Transverse colon (tissue), 4 donors: ENCODE results near the gene SLC6A9. TPM values are rescaled to one million over a fixed set of nuclear protein-coding genes. Genes with fewer than 3 reads are reported as not detected.

Experiments used
- DNase-seq: peaks from one replicate; pipeline ENCODE4 v3.0.0-alpha.2; 2019
- H3K27ac ChIP-seq, 4 donors: fragments of 200-600 bp; sonication (generic); 2 replicates each; pipeline ENCODE4 v1.5.1; 2016 to 2018; ENCODE audit warnings: inconsistent platforms in 4 of 4
- H3K27me3 ChIP-seq: fragments of 200-600 bp; sonication (generic); 2 replicates; pipeline ENCODE4 v1.5.1; 2017; ENCODE audit warnings: inconsistent platforms
- H3K36me3 ChIP-seq, 4 donors: fragments of 200-600 bp; sonication (generic); 2 replicates each; pipeline ENCODE4 v1.5.1; 2017 to 2019; ENCODE audit warnings: inconsistent platforms in 4 of 4
- H3K4me1 ChIP-seq, 4 donors: fragments of 200-600 bp; sonication (generic); 2 replicates each; pipeline ENCODE4 v1.5.1; 2017 to 2020; ENCODE audit warnings: inconsistent platforms in 4 of 4
- H3K4me3 ChIP-seq, 4 donors: fragments of 200-600 bp; sonication (generic); 1 replicate in 1 of 4; 2 replicates in 3 of 4; pipeline versions ENCODE4 v1.5.1 to v1.6.1; 2017 to 2019; ENCODE audit warnings: inconsistent platforms in 4 of 4
- H3K9me3 ChIP-seq, 2 donors: fragments of 200-600 bp; sonication (generic); 2 replicates each; pipeline ENCODE4 v1.5.1; 2017 to 2019; ENCODE audit warnings: inconsistent platforms in 2 of 2
- EP300 ChIP-seq: sonication (generic); formaldehyde crosslinking; IDR thresholded peaks from one replicate; pipeline ENCODE4 v1.6.1; 2017; ENCODE audit warnings: antibody characterized with exemption, low read depth
- POLR2A ChIP-seq: fragments of 450-650 bp; IDR thresholded peaks from one replicate; pipeline ENCODE4 v1.6.1; 2016; ENCODE audit warnings: antibody characterized with exemption, mild to moderate bottlenecking, moderate library complexity
- POLR2AphosphoS5 ChIP-seq, 3 donors: sonication (generic); formaldehyde crosslinking; IDR thresholded peaks; one replicate each; pipeline ENCODE4 v1.6.1; 2016; ENCODE audit warnings: antibody characterized with exemption in 3 of 3
- WGBS, 2 donors: methylation state at CpG; one replicate each; pipeline ENCODE4 v1.1.5; 2018; ENCODE audit warnings: low coverage in 1 of 2; 5-methylcytosine and 5-hydroxymethylcytosine counted together
- in situ Hi-C, 4 donors: fragments of 200-750 bp; cut with MboI; loops; one replicate each; pipeline versions ENCODE4 v1.15.0 to v1.15.1; 2017; ENCODE audit warnings: low sequenced_read_pairs in 3 of 4, low pct_ligation_motif_present in 1 of 4, low pct_unique_long_range_greater_than_20kb in 1 of 4
- intact Hi-C: fragments of 100-400 bp; cut with DNase I; formaldehyde crosslinking; loops from one replicate; pipeline ENCODE4 v1.15.1; 2023; ENCODE audit warnings: low total_unique reads
- total RNA-seq, 4 donors: library from RNA; depleted of rRNA; stranded (reverse); fragments of >200 nt; gene quantifications; one replicate each; pipeline ENCODE4 v1.1.0, GENCODE V29; 2016
- TF ChIP-seq, protein P1 (sequence below), 5 experiments: fragments of 200-600 bp in 3 of 5; fragments of 450-650 bp in 2 of 5; sonication (generic) in 3 of 5; IDR thresholded peaks; 1 replicate in 2 of 5; 2 replicates in 3 of 5; pipeline ENCODE4 v1.5.1; 2016 to 2017; ENCODE audit warnings: antibody characterized with exemption in 5 of 5, inconsistent platforms in 3 of 5, mild to moderate bottlenecking in 2 of 5, moderate library complexity in 1 of 5

The SLC6A9 gene
- total RNA-seq, 4 donors from 2014 or later, result 22.4 to 31.8 (median 29.5) TPM

DNA sequence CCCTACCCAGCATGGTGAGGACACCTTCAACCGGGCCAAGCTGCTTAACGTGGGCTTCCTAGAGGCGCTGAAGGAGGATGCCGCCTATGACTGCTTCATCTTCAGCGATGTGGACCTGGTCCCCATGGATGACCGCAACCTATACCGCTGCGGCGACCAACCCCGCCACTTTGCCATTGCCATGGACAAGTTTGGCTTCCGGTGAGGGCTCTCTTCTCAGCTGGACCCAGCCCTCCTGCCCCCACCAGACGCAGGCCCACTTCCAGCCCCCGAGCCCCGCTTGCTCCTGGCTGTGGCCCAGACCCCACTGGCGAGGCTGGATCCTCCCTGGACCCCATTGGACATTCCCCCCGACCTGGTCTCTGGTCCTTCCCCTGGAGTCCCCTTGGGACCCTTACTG lies 46.4 kb downstream of the SLC6A9 start:
- Histone ChIP-seq H3K4me3 (no peak overlapping the region), H3K9me3 (no peaks in the 10 kb centered on the region), H3K27ac (no peak overlapping the region), H3K27me3 (no peaks in the 10 kb centered on the region), H3K36me3 (no peaks in the 10 kb centered on the region), H3K4me1 (peaks cover 7 to 29% (median 27%) of the 10 kb centered on the region in 4 donors)
- no peak for DNase-seq
- whole genome bisulfite sequencing, 2 donors, result 95% methylated on average over 16 of the region's 16 CpGs; no CpG with 5 or more reads in 1 of the 2 donors
- intact Hi-C loops, result no loop called here
- no peak for TF ChIP-seq POLR2AphosphoS5 (IDR thresholded peaks at IDR 0.05)
- TF ChIP-seq, protein P1, sequence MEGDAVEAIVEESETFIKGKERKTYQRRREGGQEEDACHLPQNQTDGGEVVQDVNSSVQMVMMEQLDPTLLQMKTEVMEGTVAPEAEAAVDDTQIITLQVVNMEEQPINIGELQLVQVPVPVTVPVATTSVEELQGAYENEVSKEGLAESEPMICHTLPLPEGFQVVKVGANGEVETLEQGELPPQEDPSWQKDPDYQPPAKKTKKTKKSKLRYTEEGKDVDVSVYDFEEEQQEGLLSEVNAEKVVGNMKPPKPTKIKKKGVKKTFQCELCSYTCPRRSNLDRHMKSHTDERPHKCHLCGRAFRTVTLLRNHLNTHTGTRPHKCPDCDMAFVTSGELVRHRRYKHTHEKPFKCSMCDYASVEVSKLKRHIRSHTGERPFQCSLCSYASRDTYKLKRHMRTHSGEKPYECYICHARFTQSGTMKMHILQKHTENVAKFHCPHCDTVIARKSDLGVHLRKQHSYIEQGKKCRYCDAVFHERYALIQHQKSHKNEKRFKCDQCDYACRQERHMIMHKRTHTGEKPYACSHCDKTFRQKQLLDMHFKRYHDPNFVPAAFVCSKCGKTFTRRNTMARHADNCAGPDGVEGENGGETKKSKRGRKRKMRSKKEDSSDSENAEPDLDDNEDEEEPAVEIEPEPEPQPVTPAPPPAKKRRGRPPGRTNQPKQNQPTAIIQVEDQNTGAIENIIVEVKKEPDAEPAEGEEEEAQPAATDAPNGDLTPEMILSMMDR (IDR thresholded peaks at IDR 0.05), result no peak
- TF ChIP-seq EP300, result no peak
- no peak for TF ChIP-seq POLR2A
- in situ Hi-C loops, result no loop called here

DNA sequence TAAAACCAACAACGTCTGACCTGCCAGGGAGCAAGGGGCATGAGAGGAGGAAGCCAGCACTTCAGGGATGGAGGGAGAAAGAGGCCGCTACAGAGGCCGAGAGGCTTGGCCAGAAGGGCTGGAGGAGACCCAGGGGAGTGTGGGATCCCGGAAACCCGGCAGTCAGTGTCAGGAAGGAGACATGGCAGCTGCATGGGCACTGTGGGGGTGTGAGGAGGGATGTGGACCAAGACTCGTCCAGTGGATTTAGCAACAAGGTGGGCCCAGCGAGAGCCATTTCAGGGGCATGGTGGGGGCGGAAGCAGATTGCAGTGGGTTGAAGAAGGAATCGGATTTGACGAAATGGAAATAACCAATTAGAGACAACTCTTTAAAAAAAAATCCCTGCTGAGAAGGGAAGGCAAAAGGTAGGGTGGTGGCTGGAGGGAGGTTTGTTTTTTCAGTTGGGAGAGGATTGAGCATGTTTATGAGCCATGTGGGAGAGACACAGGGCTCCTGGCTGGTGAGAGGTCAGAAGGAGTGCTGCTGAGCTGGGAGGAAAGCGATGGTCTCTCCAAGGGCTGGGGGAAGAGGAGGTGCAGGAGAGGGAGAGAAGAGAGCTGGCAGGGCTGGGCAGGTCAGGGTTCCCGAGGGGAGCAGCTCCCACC lies 47.9 kb downstream of the SLC6A9 start:
- TF ChIP-seq, protein P1 (IDR thresholded peaks at IDR 0.05), result no peak
- no peak for TF ChIP-seq EP300
- no peak for TF ChIP-seq POLR2AphosphoS5 (IDR thresholded peaks at IDR 0.05)
- no peak for TF ChIP-seq POLR2A
- no peak overlapping the region for H3K27ac ChIP-seq
- 85 to 89% methylated on average over 8 to 12 of the region's 12 CpGs for WGBS, 2 donors
- no peaks in the 10 kb centered on the region for H3K36me3 ChIP-seq
- DNase-seq, result no peak
- no peaks in the 10 kb centered on the region for H3K9me3 ChIP-seq
- H3K4me1 ChIP-seq, result peaks cover 11 to 39% (median 36%) of the 10 kb centered on the region in 4 donors
- intact Hi-C loops (no loop called here), in situ Hi-C loops (no loop called here)
- H3K4me3 ChIP-seq, result no peak overlapping the region
- no peaks in the 10 kb centered on the region for H3K27me3 ChIP-seq

DNA sequence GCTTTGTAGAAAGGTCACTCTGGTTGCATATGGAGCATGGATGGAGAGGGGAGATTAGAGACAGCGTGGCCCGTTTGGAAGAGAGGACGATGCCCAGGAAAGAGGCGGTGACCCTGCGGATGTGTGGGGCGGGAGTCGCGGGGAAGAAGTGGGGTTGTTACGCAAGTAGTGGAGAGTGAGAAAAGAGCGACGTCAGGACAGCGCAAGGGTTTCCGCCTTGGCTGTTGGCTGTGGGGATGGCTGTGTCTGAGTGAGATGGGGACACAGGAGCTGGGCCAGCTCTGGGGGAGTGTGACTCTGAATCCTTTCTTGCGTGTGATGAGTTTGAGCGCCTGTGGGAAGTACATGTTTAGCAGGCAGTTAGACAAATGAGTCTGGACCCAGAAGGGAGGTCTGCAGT lies 48.5 kb downstream of the SLC6A9 start:
- H3K9me3 ChIP-seq, result no peaks in the 10 kb centered on the region
- no peak for DNase-seq
- no peak overlapping the region for H3K4me3 ChIP-seq
- in situ Hi-C loops (no loop called here), intact Hi-C loops (no loop called here)
- H3K36me3 ChIP-seq, result no peaks in the 10 kb centered on the region
- peaks cover 16 to 44% (median 41%) of the 10 kb centered on the region in 4 donors for H3K4me1 ChIP-seq
- TF ChIP-seq POLR2A, result no peak
- TF ChIP-seq, protein P1 (IDR thresholded peaks at IDR 0.05), result no peak
- no peak for TF ChIP-seq EP300
- no peak for TF ChIP-seq POLR2AphosphoS5 (IDR thresholded peaks at IDR 0.05)
- H3K27ac ChIP-seq, result no peak overlapping the region
- WGBS, 2 donors, result 89 to 100% methylated on average over 1 to 15 of the region's 15 CpGs
- H3K27me3 ChIP-seq, result no peaks in the 10 kb centered on the region

DNA sequence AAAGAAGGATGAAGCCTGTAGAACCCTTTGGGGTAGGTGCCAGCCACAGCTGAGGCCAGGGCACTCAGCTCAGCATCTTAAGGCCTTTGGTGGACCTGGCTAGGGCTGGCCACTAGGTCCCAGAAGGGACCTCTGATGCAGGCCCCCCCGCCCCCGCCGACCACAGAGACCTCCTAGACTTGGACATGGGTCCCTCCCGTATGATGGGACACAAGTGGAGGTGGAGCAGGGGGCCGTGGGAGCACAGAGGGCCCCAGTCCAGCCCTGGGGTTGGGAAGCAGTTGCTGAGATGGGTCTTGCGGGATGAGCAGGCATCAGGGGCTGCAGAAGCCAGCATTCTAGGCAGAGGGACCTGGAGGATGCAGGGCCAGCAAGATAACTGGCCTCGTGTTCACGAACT lies 49.0 kb downstream of the SLC6A9 start:
- Histone ChIP-seq H3K36me3 (peaks cover 0 to under 1% (median 0%) of the 10 kb centered on the region in 4 donors), H3K9me3 (no peaks in the 10 kb centered on the region)
- intact Hi-C loops, result no loop called here

More for the DNA sequence above, 49.0 kb downstream of the SLC6A9 start:
- Histone ChIP-seq H3K27ac (no peak overlapping the region), H3K27me3 (no peaks in the 10 kb centered on the region), H3K4me1 (peaks cover 16 to 41% (median 38%) of the 10 kb centered on the region in 4 donors), H3K4me3 (no peak overlapping the region)
- 94 to 100% methylated on average over 2 to 8 of the region's 8 CpGs for WGBS, 2 donors
- in situ Hi-C loops, result no loop called here
- no peak for DNase-seq
- TF ChIP-seq POLR2A, result no peak
- TF ChIP-seq, protein P1 (IDR thresholded peaks at IDR 0.05), result no peak
- TF ChIP-seq POLR2AphosphoS5 (IDR thresholded peaks at IDR 0.05), result no peak
- TF ChIP-seq EP300, result no peak
